ENCODE data around the gene GPR42.

- TF ChIP-seq CTCF (IDR thresholded peaks at IDR 0.05): no peak
- no peak for TF ChIP-seq EP300 (IDR thresholded peaks at IDR 0.05)
- TF ChIP-seq POLR2A (IDR thresholded peaks at IDR 0.05): no peak
Measured at GRCh38 chr19:35351411-35352176, 19.3 kb upstream of the GPR42 start.

Measured in suprapubic skin (tissue), 3 donors.